GM19467 (cell line): Measurements from ENCODE around the gene ATXN7L3B.

ENCODE experiments used
- ATAC-seq: cut with Tn5 transposase; IDR thresholded peaks from one replicate; pipeline ENCODE4 v1.9.1; 2021; ENCODE audit warnings: mild to moderate bottlenecking, moderate library complexity; ENCODE audit not compliant: unreplicated experiment

ATXN7L3B gene

GRCh38 chr12:74547249-74547648 lies 9.6 kb downstream of the ATXN7L3B start:
- ATAC-seq: no peak

DNA sequence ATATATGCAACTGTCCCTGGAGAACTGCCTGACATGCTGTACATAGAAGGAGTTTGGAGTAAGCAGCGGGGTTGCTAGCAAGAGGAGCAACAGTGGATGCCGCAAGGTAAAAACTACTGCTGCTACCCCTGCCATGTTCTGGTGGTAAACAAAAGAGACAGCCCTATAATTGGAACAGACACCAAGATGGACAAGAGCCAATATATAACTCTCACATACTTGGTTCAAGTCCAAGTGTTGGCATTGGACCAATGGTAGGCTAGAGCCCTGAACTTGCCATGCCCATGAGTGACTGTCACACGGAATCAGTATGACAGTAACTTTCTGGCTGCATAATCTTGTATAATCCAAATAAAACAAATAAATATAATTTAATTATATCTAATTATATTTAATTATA lies 13.7 kb downstream of the ATXN7L3B start:
- ATAC-seq: no peak

- ATAC-seq: no peak
These were observed 14.6 kb downstream of the ATXN7L3B start for GRCh38 chr12:74552201-74552600.

DNA sequence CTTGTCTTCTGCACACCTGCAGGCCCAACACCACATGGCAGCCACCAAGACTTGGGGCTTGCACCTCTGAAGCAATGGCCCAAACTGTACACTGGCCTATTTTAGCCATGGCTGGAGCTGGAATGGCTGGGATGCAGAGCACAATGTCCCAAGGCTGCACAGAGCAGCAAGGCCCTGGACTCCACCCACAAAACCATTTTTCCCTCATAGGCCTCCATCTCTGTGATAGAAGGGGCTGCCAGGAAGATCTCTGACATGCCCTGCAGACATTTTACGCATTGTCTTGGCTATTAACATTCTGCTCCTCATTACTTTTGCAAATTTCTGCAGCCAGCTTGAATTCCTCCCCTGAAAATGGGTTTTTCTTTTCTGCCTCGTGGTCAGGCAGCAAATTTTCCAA lies 22.1 kb downstream of the ATXN7L3B start:
- ATAC-seq: no peak

DNA sequence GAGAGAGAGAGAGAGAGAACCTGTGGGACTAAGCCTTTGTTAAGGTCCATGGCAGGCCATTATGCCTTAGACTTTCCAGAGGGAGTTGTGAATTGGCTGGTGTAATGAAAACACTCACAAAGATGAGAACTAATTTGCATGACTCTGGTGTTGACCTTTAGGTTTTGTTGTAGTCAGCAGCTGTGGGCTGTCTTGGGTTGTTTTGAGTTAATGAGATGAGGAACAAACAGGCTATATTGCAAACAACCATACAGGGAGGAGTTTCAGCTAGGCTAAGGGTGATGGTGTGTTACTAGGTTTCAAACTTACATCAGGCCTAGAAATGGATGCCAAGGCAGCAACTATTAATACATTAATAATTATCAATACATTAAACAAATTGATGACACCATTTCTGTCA lies 26.3 kb downstream of the ATXN7L3B start:
- ATAC-seq: no peak

GRCh38 chr12:74578486-74578885 lies 40.9 kb downstream of the ATXN7L3B start:
- ATAC-seq: no peak

GRCh38 chr12:74579446-74579845 lies 41.8 kb downstream of the ATXN7L3B start:
- ATAC-seq: no peak

DNA sequence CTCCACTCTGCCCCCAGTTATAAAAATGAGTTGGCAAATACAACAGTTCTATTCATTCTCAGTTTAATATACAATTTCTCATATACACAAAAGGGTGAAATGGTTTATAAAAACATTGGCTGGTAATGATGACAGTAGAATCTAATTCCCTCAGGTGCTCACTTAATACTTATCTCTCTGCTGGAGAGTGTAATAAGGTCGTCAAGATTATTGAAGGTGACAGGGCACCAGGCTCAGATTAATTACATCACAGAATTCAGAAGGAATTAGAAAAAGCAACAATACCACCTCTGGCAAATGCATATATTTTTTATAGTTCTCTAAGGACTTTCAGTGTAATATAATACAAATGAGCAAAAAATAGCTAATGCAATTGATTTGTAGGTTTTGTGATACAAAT lies 42.3 kb downstream of the ATXN7L3B start:
- no peak for ATAC-seq

DNA sequence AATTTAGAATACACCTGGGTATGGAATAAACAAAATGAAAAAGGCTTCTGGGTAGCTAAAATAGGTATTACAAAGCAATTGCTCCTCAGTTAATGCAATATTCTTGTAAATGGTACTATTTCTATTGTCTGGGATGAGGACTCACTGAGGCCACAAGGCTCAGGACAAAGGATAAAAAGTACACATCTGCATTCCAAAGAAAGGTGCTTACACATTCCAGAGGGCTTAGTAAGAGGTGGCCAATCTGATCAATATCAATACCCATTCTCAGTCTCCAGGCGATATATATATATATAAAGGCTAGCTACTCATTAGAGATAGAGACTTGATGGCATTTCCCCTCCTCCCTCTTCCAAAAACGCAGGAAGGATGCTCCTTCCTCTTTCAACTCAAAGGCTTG lies 43.8 kb downstream of the ATXN7L3B start:
- no peak for ATAC-seq

GRCh38 chr12:74584483-74585062 lies 46.9 kb downstream of the ATXN7L3B start:
- ATAC-seq: no peak

DNA sequence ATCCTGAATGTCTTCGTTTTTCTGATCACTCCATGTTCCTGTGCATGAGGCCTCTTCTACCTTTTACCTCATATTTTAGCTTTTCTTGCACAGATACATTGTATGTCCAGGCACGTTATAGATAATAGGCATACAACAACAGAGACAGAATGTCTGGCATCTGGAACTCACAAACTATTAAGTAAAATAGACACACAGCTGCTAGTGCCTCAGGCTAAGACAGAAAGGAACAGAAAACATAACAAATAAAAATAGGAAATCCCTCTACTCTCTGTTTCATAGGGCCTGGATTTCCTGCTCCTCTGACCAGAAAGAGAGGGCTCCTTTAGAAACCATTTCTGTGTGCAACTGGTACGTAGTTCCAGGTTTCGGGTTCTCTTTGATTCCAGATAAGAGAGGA lies 48.6 kb downstream of the ATXN7L3B start:
- ATAC-seq: no peak
